D341Med (cell line): Measurements from ENCODE around the gene POP7.
"Not testable (repeated sequence)": the region's sequence is repeated elsewhere in the genome, so short reads cannot be mapped to it uniquely, and the experiment has no call there.

Source experiments
- DNase-seq: peaks from one replicate; pipeline ENCODE4 v3.0.0; 2012; ENCODE audit warnings: low spot score

Gene POP7

DNA sequence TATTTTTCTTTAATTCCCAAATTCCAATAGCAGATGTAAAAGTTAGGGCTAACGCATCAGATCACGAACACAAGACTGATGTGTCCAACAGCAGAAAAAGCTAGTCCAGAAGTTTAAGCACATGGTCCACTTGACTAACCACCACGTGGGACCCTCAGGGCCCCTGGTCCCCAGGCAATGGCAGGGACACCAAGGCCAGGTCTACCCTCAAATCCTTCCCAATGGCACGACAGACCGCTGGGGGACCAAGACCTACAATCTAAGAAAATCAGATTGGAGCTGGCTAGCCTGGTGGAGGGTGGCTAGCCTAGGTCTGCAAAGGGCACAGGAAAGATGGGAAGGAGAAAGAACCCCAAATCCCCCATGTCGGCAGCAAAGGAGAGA lies 13.4 kb upstream of the POP7 start:
- no peak for DNase-seq

DNA sequence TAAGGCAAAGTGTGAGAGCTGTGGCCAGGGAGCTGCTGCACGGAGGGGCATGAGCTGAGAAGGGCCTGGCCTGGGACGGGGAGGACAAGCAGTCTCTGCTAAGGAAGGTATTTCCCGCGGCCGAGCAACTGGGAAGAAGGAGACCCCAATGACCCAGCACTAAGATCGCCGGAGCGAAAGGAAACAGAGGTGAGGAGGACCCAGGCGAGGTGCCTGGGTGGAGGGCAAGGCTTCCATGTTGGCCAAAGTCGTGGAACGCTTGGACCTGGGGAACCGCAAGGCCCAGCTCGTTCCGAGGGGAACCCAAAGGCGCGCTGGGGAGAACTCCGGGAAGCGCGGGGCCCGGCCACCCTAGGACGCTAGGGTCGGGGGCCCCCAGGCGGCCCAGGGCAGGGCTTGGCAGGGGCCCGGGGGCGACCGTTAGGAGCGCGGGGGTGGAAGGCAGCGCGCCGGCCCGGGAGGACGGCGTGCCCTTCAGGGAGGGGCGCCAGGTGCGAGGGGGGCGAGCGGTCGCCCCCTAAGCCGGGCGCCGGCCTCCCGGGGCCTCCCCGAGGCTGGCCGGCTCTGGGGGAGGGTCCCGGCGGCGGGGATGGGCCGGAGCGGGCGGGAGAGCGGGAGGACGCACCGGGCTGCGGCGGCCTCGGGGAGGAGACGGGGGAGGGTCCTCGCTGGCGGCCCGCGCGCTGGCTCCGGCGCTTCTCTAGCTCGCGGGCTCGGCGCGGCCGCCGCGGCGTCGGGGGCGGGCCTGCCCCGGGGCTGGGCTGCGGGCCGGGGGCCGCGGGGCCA lies 12.4 kb upstream of the POP7 start:
- peak; percentile 53 for DNase-seq

DNA sequence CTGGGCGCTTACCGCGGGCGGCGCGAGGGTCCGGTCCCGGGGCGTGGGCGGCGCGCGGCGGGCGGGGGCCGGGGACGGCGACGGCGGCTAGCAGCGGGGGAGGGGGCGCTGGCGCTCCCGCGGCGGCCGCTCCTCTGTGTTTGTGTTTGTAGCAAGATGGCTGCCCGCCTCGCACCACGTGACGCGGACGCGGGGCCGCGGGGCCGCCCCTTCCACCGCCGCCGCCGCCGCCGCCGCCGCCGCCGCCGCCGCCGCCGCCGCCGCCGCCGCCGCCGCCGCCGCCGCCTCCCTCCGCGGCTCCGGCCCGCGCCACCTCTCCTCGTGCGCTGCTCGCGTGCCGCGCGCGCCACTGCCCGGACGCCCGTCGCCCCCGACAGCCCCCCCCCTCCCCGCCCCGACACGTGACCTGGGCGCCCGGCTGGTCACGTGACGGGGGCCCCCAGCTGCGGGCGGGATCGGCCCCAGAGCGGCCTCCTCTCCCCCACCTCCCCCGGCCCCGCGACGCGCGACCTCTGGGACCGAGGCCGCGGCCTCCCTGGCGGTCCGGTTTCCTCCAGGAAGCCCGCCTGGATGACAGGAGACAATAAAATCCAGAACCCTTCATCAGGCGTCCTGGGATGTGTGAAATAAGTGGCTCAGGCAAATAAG lies 11.7 kb upstream of the POP7 start, which contains the start of gene GIGYF1:
TSS of gene GIGYF1 (minus strand) at position 153 of the 648 bp plus-strand sequence. CDS start 6,012 bp downstream, outside the sequence.
- DNase-seq = peak; percentile 94

DNA sequence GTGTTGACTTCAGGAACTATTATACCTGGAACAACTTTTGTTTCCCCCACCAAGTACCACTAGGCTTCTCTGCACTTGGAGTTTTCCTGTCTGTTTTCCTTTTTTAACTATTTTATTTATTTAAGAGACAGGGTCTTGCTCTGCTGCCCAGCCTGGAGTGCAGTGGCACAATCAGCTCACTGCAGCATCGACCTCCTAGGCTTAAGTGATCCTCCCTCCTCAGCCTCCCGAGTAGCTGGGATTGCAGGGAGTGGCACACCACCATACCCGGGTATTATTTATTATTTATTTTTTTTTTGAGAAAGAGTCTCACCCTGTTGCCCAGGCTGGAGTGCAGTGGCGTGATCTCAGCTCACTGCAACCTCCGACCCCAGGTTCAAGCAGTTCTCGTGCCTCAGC lies 9.8 kb upstream of the POP7 start:
- no peak for DNase-seq

DNA sequence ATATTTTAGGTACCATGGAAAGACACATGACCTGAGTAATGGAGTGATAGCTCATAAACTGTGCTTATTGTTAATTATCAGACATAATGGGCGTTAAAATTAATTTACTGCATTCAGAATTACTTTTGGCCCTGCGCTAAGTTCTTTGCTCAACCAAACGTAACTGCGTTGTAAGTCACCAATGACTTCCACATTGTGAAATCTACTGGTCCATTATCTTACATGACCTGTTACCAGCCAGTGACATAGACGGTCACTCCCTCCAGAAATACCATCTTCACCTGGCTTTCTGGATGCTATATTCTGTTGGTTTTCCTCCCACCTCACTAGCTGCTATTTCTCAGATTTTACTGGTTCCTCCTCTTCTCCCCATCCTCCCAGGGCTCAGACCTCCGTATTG lies 6.9 kb upstream of the POP7 start:
- no peak for DNase-seq

DNA sequence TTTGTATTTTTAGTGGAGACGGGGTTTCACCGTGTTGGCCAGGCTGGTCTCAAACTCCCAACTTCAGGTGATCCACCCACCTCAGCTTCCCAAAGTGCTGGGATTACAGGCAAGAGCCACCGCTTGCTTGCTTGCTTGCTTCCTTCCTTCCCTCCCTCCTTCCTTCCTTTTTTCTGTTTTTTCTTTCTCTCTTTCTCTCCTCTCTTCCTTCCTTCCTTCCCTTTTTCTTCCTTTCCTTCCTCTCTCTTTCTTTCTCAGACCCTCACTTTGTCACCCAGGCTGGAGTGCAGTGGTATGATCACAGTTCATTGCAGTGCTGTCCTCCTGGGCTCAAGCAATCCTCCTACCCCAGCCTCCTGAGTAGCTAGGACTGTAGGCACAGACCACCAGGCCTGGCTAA lies 4.8 kb upstream of the POP7 start:
- not testable (repeated sequence) for DNase-seq

DNA sequence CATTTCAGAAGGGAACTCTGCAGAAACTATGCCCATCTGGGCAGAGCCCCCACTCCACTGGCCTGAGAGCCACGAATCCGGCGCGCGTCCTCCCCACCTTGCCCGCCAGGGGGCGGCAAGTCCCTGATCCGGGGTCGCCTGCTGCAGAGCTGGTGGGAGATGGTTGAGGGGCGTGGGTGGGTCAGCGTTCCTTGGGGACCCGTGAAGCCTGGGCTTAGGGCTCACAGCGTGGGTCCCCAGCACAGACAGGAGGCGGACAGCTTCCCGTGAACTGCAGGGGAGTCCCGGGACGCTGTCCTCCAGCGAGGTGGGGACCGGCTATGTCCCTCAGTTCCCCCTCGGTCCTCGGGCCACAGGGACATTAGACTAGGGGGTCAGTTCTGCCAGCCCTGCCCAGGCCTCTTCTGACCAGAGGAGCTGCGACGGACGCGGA lies 585 bp upstream of the POP7 start:
- peak; percentile 91 for DNase-seq

DNA sequence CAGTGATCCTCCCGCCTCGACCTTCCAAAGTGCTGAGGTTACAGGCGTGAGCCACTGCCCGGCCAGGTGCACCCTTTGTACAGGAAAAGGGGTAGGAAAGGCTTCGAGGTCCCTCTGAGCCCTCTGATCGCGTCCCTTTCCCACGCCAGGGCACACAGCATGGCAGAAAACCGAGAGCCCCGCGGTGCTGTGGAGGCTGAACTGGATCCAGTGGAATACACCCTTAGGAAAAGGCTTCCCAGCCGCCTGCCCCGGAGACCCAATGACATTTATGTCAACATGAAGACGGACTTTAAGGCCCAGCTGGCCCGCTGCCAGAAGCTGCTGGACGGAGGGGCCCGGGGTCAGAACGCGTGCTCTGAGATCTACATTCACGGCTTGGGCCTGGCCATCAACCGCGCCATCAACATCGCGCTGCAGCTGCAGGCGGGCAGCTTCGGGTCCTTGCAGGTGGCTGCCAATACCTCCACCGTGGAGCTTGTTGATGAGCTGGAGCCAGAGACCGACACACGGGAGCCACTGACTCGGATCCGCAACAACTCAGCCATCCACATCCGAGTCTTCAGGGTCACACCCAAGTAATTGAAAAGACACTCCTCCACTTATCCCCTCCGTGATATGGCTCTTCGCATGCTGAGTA lies 871 bp downstream of the POP7 start:
- DNase-seq = no peak

DNA sequence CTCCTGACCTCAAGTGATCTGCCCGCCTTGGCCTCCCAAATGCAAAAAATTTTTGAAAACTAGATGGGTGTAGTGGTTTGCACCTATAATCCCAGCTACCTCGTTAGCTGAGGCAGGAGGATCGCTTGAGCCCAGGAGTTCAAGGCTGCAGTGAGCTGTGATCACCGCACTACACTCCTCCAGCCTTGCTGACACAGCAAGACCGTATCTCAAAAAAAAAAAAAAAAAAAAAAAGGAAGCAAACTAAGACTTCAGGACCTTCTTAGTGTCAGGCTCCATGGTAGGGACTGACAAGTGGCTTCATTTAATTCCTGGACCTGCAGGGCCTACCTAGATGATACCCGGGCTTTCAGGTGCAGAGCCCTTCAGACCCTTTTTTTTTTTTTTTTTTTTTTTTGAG lies 2.5 kb downstream of the POP7 start:
- no peak for DNase-seq

DNA sequence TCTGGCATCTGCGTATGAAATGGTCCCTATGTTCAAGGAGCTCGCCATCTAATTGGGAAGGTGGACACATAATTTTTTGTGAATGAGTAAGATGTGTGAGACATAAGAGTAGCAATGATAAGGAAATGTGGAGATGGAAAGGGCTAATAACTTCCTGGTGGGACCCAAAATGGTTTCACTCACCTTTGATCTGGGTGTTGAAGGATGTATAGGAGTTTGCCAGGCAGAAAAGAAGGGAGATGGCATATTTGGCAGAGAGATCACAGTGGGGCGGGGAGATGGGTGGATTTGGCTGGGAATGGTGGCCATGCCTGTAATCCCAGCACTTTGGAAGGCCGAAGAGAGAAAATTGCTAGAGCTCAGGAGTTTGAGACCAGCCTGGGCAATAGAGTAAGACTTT lies 4.5 kb downstream of the POP7 start:
- DNase-seq = no peak

DNA sequence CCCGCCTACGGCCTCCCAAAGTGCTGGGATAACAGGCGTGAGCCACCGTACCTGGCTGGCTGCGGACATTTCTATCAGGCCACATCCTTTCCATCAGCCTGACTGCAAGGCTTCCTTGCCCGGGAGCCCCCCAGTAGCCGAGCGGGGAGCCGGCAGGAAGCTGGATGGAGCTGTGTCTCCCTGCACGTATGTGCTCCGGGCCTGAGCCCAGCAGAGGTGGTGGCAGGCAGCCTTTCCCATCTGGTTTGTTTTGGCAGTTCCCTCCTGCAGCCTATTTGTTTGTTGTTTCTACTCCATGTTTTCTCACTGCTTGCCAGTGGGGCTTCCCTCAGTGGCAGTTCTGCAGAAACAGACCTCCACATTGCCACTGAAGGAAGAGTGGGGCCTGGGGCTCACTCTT lies 5.4 kb downstream of the POP7 start:
- no peak for DNase-seq

DNA sequence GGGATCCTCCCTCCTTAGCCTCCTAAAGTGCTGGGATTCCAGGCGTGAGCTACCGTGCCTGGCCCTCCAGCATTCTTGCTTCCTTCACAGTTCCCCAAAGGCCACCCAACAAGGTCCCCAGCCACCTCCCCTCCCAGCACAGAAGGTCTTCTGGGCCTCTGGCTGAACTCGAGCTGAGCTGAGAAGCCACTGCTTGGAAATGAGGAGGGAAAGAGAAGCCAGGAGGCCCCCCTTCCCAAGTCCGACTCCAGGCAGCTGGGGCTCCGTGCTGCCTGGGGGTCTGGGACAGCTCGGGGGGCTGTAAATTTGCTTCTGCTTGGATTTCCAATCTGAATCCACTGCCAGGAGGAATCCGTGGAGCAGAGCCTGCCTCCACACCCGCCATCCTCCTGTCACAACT lies 8.8 kb downstream of the POP7 start:
- no peak for DNase-seq

DNA sequence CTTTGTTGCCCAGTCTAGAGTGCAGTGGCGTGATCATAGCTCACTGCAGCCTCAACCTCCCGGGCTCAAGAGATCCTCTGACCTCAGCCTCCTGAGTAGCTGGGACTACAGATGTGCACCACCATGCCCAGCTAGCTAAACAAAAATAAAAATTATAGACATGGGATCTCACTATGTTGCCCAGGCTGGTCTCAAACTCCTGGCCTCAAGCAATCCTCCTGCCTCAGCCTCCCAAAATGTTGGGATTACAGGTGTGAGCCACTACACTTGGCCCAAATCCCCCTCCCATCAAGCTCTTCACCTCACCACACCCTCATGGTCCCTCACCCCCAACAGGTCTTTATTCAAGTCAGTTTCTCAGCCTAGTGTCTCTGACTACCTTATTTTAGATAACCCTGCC lies 11.2 kb downstream of the POP7 start:
- DNase-seq = not testable (repeated sequence)

DNA sequence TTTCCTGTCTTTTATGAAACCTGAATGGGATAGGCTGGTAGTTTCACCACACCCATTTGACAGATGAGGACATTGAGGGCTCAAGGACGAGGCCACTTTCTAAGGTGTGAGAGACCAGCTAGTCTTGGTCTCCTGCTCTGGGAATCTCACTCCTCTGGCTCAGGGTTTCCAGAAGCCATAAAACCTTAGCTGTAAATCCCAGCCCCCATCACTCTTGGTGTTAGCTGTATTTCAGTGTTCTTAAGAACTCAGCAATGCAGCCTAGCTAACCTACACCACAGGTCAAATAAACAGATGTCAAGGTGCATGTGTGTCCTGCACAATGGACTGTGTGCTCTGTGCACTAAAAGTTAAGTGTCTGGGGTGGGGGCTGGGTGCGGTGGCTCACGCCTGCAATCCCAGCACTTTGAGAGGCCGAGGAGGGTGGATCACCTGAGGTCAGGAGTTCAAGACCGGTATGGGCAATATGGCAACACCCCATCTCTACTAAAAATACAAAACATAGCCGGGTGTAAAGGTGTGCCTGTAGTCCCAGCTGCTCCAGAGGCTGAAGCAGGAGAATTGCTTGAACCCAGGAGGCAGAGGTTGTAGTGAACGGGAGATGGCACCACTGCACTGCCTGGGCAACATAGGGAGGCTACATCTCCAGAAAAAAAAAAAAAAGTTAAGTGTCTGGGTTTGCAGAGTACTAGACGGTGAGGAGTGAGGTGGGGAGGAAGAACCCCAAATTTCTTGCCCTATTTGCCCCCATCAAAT lies 13.8 kb downstream of the POP7 start:
- DNase-seq = no peak

DNA sequence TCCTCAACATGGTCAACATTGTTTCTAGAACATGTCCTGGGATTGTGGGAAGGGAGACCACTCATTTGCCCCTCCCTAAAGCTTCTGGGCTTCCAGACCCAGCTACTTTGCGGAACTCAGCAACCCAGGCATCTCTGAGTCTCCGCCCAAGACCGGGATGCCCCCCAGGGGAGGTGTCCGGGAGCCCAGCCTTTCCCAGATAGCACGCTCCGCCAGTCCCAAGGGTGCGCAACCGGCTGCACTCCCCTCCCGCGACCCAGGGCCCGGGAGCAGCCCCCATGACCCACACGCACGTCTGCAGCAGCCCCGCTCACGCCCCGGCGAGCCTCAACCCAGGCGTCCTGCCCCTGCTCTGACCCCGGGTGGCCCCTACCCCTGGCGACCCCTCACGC lies 14.4 kb downstream of the POP7 start, which contains the start of gene EPO:
TSS of gene EPO (plus strand) at position 190 of the 392 bp plus-strand sequence. CDS start 513 bp downstream, outside the sequence.
- peak; percentile 47 for DNase-seq

DNA sequence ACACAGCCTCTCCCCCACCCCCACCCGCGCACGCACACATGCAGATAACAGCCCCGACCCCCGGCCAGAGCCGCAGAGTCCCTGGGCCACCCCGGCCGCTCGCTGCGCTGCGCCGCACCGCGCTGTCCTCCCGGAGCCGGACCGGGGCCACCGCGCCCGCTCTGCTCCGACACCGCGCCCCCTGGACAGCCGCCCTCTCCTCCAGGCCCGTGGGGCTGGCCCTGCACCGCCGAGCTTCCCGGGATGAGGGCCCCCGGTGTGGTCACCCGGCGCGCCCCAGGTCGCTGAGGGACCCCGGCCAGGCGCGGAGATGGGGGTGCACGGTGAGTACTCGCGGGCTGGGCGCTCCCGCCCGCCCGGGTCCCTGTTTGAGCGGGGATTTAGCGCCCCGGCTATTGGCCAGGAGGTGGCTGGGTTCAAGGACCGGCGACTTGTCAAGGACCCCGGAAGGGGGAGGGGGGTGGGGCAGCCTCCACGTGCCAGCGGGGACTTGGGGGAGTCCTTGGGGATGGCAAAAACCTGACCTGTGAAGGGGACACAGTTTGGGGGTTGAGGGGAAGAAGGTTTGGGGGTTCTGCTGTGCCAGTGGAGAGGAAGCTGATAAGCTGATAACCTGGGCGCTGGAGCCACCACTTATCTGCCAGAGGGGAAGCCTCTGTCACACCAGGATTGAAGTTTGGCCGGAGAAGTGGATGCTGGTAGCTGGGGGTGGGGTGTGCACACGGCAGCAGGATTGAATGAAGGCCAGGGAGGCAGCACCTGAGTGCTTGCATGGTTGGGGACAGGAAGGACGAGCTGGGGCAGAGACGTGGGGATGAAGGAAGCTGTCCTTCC lies 15.0 kb downstream of the POP7 start:
- peak; percentile 48 for DNase-seq

DNA sequence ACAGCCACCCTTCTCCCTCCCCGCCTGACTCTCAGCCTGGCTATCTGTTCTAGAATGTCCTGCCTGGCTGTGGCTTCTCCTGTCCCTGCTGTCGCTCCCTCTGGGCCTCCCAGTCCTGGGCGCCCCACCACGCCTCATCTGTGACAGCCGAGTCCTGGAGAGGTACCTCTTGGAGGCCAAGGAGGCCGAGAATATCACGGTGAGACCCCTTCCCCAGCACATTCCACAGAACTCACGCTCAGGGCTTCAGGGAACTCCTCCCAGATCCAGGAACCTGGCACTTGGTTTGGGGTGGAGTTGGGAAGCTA lies 15.5 kb downstream of the POP7 start:
- no peak for DNase-seq

DNA sequence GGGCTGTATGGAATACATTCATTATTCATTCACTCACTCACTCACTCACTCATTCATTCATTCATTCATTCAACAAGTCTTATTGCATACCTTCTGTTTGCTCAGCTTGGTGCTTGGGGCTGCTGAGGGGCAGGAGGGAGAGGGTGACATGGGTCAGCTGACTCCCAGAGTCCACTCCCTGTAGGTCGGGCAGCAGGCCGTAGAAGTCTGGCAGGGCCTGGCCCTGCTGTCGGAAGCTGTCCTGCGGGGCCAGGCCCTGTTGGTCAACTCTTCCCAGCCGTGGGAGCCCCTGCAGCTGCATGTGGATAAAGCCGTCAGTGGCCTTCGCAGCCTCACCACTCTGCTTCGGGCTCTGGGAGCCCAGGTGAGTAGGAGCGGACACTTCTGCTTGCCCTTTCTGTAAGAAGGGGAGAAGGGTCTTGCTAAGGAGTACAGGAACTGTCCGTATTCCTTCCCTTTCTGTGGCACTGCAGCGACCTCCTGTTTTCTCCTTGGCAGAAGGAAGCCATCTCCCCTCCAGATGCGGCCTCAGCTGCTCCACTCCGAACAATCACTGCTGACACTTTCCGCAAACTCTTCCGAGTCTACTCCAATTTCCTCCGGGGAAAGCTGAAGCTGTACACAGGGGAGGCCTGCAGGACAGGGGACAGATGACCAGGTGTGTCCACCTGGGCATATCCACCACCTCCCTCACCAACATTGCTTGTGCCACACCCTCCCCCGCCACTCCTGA lies 16.7 kb downstream of the POP7 start:
- DNase-seq = no peak

DNA sequence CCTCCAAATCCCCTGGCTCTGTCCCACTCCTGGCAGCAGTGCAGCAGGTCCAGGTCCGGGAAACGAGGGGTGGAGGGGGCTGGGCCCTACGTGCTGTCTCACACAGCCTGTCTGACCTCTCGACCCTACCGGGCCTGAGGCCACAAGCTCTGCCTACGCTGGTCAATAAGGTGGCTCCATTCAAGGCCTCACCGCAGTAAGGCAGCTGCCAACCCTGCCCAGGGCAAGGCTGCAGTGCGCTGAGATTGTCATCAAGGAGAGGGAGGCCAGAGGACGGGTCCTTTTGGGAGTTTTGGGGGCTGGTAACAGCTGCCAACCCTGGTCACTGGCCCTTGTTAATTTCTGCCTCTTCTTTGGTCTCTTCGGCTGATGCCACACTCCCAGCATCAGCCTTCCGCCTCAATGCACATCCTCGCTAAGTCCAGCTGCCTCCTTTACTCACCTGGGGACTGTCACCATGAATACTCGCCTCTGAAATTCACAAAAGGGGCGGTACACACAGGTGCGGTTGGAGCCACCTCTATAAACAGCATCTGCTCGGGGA lies 17.9 kb downstream of the POP7 start:
- no peak for DNase-seq

DNA sequence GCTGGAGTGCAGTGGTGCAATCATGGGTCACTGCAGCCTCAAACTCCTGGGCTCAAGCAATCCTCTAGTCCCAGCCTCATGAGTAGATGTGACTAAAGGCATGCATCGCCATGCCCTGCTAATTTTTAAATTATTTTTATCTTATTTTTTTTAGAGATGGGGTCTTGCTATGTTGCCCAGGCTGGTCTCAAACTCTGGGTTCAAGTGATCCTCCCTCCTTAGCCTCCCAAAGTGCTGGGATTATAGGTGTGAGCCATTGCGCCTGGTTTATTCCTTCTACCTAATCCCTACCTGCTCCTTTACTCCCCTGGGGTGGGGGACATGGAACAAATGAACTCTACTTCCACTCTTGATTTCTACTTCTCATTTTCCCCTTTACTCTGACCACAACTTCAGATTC lies 18.4 kb downstream of the POP7 start:
- DNase-seq = not testable (repeated sequence)
